WTC11 (cell line): ENCODE results near the gene SLC27A2.

Experiments
- FOXP1 ChIP-seq: sonication (generic); formaldehyde crosslinking; IDR thresholded peaks from 2 replicates; pipeline ENCODE4 v1.8.0; 2022; ENCODE audit warnings: missing genetic modification reagents, mild to moderate bottlenecking, moderate library complexity, borderline replicate concordance
- NFYB ChIP-seq: sonication (generic); formaldehyde crosslinking; conservative IDR thresholded peaks from 2 replicates; pipeline ENCODE4 v1.8.0; 2022; ENCODE audit warnings: low read depth, missing genetic modification reagents
- NR3C1 ChIP-seq: sonication (generic); formaldehyde crosslinking; conservative IDR thresholded peaks from 2 replicates; pipeline ENCODE4 v1.8.1; 2023; ENCODE audit warnings: low read depth, mild to moderate bottlenecking, missing genetic modification reagents
- TEAD4 ChIP-seq: sonication (generic); formaldehyde crosslinking; IDR thresholded peaks from 2 replicates; pipeline ENCODE4 v1.8.0; 2022; ENCODE audit warnings: mild to moderate bottlenecking, missing genetic modification reagents
- TP53 ChIP-seq: sonication (generic); formaldehyde crosslinking; IDR thresholded peaks from 2 replicates; pipeline ENCODE4 v1.8.1; 2023; ENCODE audit warnings: mild to moderate bottlenecking, missing genetic modification reagents
- USF2 ChIP-seq: sonication (generic); formaldehyde crosslinking; IDR thresholded peaks from 2 replicates; pipeline ENCODE4 v1.8.1; 2023; ENCODE audit warnings: mild to moderate bottlenecking, missing genetic modification reagents, moderate library complexity
- TF ChIP-seq, protein P1 (sequence below): fragments of 200-600 bp; IDR thresholded peaks from 2 replicates; pipeline ENCODE4 v1.8.0; 2022; ENCODE audit warnings: antibody characterized with exemption
- TF ChIP-seq, protein P2 (sequence below): sonication (generic); formaldehyde crosslinking; IDR thresholded peaks from 2 replicates; pipeline ENCODE4 v1.8.0; 2022; ENCODE audit warnings: mild to moderate bottlenecking, missing genetic modification reagents
- TF ChIP-seq, protein P3 (sequence below): sonication (generic); formaldehyde crosslinking; IDR thresholded peaks from 2 replicates; pipeline ENCODE4 v1.8.1; 2022; ENCODE audit warnings: missing genetic modification reagents, borderline replicate concordance

DNA sequence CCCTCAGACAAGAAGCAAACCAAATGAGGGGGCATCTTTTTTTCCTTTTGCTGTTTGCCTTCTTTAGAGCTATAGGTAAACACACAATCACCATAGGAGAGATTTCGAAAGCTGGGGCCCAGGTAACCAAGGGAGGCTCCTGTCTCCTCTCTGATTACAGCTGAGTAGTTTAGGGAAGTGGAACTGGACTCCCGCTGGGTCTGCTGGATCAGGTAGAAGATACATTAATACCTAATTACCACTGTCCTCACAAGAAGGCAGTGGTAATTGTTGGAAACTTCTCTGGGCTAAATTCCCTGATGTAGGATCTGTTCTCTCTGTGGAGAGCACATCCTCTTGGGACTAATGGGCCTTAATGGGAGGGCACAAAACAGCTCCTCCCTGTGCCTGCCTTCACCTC is 50.8 kb downstream of the SLC27A2 start:
- TF ChIP-seq, protein P1, sequence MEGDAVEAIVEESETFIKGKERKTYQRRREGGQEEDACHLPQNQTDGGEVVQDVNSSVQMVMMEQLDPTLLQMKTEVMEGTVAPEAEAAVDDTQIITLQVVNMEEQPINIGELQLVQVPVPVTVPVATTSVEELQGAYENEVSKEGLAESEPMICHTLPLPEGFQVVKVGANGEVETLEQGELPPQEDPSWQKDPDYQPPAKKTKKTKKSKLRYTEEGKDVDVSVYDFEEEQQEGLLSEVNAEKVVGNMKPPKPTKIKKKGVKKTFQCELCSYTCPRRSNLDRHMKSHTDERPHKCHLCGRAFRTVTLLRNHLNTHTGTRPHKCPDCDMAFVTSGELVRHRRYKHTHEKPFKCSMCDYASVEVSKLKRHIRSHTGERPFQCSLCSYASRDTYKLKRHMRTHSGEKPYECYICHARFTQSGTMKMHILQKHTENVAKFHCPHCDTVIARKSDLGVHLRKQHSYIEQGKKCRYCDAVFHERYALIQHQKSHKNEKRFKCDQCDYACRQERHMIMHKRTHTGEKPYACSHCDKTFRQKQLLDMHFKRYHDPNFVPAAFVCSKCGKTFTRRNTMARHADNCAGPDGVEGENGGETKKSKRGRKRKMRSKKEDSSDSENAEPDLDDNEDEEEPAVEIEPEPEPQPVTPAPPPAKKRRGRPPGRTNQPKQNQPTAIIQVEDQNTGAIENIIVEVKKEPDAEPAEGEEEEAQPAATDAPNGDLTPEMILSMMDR = no peak
- TF ChIP-seq, protein P2, sequence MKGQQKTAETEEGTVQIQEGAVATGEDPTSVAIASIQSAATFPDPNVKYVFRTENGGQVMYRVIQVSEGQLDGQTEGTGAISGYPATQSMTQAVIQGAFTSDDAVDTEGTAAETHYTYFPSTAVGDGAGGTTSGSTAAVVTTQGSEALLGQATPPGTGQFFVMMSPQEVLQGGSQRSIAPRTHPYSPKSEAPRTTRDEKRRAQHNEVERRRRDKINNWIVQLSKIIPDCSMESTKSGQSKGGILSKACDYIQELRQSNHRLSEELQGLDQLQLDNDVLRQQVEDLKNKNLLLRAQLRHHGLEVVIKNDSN (CRISPR knock-in tag) = no peak
- TF ChIP-seq NFYB (CRISPR knock-in tag) (no peak), USF2 (CRISPR knock-in tag) (no peak), NR3C1 (no peak), TP53 (no peak), FOXP1 (CRISPR knock-in tag) (no peak), TEAD4 (CRISPR knock-in tag) (no peak)
- TF ChIP-seq, protein P3, sequence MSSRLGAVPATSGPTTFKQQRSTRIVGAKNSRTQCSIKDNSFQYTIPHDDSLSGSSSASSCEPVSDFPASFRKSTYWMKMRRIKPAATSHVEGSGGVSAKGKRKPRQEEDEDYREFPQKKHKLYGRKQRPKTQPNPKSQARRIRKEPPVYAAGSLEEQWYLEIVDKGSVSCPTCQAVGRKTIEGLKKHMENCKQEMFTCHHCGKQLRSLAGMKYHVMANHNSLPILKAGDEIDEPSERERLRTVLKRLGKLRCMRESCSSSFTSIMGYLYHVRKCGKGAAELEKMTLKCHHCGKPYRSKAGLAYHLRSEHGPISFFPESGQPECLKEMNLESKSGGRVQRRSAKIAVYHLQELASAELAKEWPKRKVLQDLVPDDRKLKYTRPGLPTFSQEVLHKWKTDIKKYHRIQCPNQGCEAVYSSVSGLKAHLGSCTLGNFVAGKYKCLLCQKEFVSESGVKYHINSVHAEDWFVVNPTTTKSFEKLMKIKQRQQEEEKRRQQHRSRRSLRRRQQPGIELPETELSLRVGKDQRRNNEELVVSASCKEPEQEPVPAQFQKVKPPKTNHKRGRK (CRISPR knock-in tag) = no peak
